HG02885 (cell line): ENCODE data around the gene NR1H3.
A peak's percentile ranks its signal among the peaks of the same experiment; 100 is the strongest.
"Not testable (repeated sequence)": the region's sequence is repeated elsewhere in the genome, so short reads cannot be mapped to it uniquely, and the experiment has no call there.

ENCODE experiments used
- ATAC-seq: cut with Tn5 transposase; IDR thresholded peaks from one replicate; pipeline ENCODE4 v1.9.1; 2021; ENCODE audit warnings: mild to moderate bottlenecking; ENCODE audit not compliant: unreplicated experiment, poor library complexity

Gene NR1H3

DNA sequence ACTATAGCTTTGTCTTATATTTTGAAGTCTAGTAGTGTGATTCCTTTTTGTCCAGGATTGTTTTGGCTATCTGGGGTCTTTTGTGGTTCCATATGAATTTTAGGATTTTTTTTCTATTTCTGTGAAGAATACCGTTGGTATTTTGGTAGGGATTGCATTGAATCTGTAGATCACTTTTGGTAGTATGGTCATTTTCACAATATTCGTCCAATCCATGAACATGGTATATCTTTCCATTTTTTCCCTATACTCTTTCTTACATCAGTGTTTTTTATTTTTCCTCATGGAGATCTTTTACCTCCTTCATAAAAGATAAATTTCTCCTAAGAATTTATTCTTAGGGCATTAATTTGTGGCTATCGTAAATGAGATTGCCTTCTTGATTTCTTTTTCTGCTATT, 41.3 kb downstream of the NR1H3 start:
- no peak for ATAC-seq

DNA sequence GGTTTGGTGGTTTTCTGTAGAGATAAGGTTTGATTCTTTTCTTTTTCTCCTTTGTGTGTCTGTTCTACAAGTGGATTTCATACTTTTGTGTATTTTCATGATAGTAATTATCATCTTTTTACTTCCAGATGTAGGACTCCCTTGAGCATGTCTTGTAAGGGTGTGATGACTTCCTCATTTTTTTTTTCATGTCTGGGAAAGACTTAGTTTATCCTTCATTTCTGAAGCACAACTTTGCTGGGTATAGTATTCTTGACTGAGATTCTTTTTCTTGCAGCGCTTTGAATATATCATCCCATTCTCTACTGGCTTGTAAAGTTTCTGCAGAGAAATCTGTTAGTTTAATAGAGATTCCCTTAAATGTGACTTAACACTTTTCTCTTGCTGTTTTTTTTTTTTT, 45.1 kb downstream of the NR1H3 start:
- ATAC-seq, result no peak

- no peak for ATAC-seq
These were observed 48.1 kb downstream of the NR1H3 start for GRCh38 chr11:47305734-47306483.

GRCh38 chr11:47306484-47306844, 48.7 kb downstream of the NR1H3 start:
- no peak for ATAC-seq

GRCh38 chr11:47308050-47308823, 50.4 kb downstream of the NR1H3 start:
- ATAC-seq, result no peak

DNA sequence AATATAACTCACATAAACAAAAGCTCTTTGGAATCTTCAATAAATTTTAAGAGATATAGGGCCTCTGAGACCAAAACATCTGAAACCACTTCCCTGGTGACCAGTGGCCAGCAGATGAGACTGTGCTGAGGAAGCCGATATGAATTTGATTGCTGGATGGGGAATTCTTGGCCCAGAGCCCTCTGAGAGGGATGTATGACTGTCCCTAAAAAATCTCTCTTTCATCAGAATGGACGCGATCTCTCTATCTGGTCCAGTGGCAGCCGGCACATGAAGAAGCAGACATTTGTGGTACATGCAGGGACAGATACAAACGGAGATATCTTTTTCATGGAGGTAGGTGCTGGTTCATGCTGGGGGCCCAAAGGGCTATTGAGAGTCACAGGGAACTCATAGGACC, 57.2 kb downstream of the NR1H3 start:
- no peak for ATAC-seq

GRCh38 chr11:47316501-47316900, 58.7 kb downstream of the NR1H3 start:
- not testable (repeated sequence) for ATAC-seq

- ATAC-seq, result peak; percentile 85
These were observed 59.5 kb downstream of the NR1H3 start for GRCh38 chr11:47317064-47317828.

DNA sequence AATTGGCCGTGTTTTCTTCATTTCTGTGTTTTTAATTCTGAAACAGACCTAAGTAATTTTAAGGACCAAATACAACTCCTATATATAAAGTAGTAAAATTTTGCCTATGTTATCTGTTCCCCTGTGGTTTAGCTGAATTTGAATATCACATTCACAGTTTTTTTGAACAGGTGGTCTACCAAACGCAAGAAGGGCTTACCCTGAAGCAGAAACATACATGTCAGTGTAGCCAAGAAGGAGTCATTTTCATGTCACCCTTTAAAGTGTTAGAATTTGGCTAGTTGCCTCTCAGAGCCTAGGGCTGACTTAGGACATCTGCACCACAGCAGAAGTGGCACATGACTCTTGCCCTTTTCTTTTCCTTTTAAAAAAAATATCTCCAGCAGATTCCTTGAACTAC, 60.4 kb downstream of the NR1H3 start:
- ATAC-seq, result no peak
